H1 (cell line): ENCODE data around the gene NAA38. TPM values are rescaled to one million over a fixed set of nuclear protein-coding genes. Genes with fewer than 3 reads are reported as not detected.

Experiments used
- SAP30 ChIP-seq: fragments of 300-600 bp; sonication (generic); IDR thresholded peaks from 2 replicates; pipeline ENCODE4 v1.7.1; 2012; ENCODE audit warnings: low read length, moderate library complexity, mild to moderate bottlenecking, inconsistent platforms; ENCODE audit not compliant: insufficient read depth, insufficient replicate concordance
- SUZ12 ChIP-seq: fragments of 200-600 bp; sonication (generic); IDR thresholded peaks from 2 replicates; pipeline ENCODE4 v1.6.1; 2012; ENCODE audit warnings: mild to moderate bottlenecking, inconsistent platforms, low read length, moderate library complexity, mixed read lengths
- YY1 ChIP-seq: IDR thresholded peaks from 2 replicates; pipeline ENCODE4 v1.6.1; 2011; ENCODE audit warnings: low read depth, mild to moderate bottlenecking, low read length
- ZNF274 ChIP-seq: IDR thresholded peaks from 2 replicates; pipeline ENCODE4 v1.7.0; 2012; ENCODE audit warnings: low read length, borderline replicate concordance; ENCODE audit errors: extremely low read depth
- polyA plus RNA-seq, 7 experiments: library from polyadenylated mRNA; depleted of rRNA in 3 of 7; stranded (reverse) in 5 of 7; unstranded in 2 of 7; fragments of >200 nt in 5 of 7; fragments of 200-250 nt in 2 of 7; gene quantifications; 1 replicate in 5 of 7; 2 replicates in 1 of 7; 4 replicates in 1 of 7; pipeline versions ENCODE4 v1.2.1 to v1.2.3, GENCODE V29; 2011 to 2013; ENCODE audit warnings: missing spikeins in 2 of 7, mixed read lengths in 2 of 7
- total RNA-seq: library from RNA; stranded (reverse); fragmentation: NEBNext Ultra II Directional; extraction: Animal tissue kit (Norgen Biotek cat#: 25700); gene quantifications from 2 replicates; pipeline ENCODE4 v1.2.1, GENCODE V29; 2021

Gene NAA38
- total and polyA plus RNA-seq, 2 of the 8 experiments (the other 6 are each of a cell fraction or from before 2014, with no cell fraction given): 30.2 to 109 TPM

DNA sequence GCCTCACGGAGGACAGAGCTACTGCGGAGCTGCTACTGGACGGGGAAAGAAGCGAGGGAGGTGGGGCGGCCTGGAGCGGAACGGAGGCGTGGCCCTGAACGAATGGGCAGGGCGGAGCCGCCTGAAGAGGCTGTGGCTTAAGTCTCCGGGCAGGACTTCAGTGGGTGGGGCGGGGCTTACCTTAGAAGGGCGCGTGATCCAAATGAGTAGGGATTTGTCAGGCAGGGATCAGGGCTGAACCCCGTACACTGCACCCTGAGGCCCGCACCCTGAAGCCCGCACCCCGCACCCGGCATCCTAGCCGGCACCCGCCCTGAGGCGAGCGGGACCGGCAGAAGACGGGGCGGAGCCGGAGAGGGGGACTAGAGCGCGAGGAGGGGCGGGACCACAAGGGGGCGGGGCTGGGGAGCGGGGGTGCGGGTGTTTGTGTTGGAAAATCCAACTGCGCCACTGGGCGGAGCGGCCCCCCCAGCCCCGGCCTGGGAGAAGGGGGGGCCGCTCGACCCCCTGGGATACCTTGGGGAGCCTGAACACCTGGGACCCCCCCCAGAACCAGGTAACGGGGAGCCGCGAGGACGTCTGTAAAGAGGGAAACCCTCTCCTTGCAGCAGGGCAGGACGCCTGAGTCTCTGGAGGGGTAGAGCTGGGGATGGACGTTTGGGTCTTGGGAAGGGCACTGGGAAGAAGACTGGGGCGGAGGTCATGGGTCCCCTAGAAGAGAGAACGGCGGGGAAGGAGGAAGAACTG, 23.4 kb downstream of the NAA38 start, which contains the start of gene KDM6B (continued):
- TF ChIP-seq SAP30: peak; percentile 11
- TF ChIP-seq SUZ12: no peak
- no peak for TF ChIP-seq ZNF274
- TF ChIP-seq YY1: no peak
